Caki2 (cell line): ENCODE measurements around the gene CCL13. TPM values are rescaled to one million over a fixed set of nuclear protein-coding genes. Genes with fewer than 3 reads are reported as not detected.

Experiments
- DNase-seq: peaks from one replicate; pipeline ENCODE4 v3.0.0-alpha.2; 2015; ENCODE audit warnings: low read depth
- in situ Hi-C: cut with HindIII; loops from 2 replicates; pipeline ENCODE4 v1.10.0; 2016; ENCODE audit warnings: low sequenced_read_pairs, low pct_unique_long_range_greater_than_20kb, mixed read lengths
- total RNA-seq: library from RNA; depleted of rRNA; stranded (reverse); fragments of >200 nt; shearing (Covaris generic); gene quantifications from 2 replicates; pipeline ENCODE4 v1.2.3, GENCODE V29; 2014; ENCODE audit warnings: low replicate concordance

CCL13 gene
- total RNA-seq, 1 experiment from 2014 or later: not detected

- in situ Hi-C loops: no loop called here
- no peak for DNase-seq
Observed at GRCh38 chr17:34377078-34377823, 21.0 kb downstream of the CCL13 start.

DNA sequence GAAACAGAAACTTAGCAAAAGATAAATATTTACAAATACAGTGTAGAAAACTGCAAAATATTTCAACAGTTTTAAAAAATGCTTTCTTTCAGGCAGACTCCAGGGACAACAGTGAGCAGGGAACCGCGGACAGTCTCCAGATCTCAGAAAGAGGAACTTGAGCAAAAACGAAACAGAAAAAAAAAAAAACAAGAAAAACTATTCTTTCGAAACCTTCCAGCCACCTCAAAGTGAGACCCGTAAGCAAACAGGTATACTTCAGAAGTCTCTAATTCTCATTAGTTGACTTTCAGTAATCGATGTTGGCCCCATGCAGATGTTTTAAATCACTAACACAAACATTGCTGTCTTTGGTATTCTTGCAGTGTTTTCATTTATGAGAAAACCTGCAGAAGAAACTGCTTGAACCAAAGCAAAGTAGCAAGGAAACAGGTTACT is 22.4 kb downstream of the CCL13 start:
- in situ Hi-C loops: no loop called here
- DNase-seq: no peak

DNA sequence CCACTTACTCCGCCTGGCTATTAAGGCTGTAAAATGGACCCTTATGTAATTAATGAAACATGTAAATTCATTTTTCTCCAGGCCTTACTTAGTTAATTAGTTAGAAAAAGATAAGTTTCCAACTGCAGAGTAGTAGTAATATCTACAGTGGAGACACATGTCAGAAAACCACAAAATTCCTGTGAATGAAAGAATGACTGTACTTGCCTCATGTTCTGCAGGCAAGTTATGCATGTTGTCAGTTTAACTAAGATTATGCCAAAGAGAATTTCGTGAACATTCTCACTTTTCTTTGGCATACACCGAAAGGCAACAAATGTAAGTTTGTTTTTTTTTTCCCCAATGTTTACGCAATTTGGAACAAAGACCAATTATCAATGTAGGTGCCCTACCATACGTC is 23.6 kb downstream of the CCL13 start:
- DNase-seq: no peak
- in situ Hi-C loops: no loop called here

DNA sequence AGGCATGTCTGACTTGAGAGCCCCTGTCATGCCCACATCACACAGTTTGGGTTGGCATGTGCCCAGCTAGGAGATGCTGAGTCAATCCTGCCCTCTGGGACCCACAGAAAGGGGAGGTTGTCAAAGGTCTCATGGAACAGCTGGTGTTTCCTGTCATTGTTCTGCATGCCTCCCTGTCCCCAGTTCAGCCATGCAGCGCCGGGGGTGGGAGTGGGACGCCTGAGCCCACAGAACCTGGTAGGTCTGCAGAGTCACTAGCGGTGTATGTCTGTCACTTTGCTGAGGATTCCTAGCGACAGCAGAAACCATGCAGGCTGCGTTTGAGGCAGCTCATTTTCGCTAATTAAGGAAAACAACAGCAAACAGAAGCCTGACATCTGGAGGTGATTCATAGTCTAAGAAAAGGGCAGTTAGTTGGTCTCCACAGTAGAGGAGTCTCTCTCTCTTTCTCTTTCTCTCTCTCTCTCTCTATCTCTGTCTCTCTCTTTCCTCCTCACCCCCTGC is 26.4 kb downstream of the CCL13 start:
- in situ Hi-C loops: no loop called here
- no peak for DNase-seq

DNA sequence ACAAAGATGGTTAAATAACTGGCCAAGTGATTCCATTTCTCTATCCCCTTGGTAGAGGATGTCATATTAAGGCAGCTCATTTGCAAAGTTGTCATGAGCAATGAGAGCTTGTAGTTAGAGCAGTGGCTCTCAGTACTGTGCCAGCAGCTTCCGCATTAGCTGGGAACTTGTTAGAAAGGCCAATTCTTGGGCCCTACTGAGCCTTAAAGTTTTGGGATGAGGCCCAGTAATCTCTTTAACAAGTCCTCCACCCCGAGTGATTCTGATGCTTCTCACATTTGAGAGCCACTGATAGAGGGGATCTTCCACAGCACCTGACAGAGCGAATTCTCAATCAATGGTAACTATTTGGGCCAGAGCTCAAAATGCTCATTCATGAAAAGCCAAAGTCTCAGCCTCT is 26.9 kb downstream of the CCL13 start:
- in situ Hi-C loops: no loop called here

GRCh38 chr17:34384271-34384670 is 28.0 kb downstream of the CCL13 start:
- DNase-seq: no peak
- in situ Hi-C loops: no loop called here

More for the DNA sequence above, 26.9 kb downstream of the CCL13 start:
- DNase-seq: no peak

GRCh38 chr17:34384822-34385605 is 28.7 kb downstream of the CCL13 start:
- no peak for DNase-seq
- in situ Hi-C loops: no loop called here

DNA sequence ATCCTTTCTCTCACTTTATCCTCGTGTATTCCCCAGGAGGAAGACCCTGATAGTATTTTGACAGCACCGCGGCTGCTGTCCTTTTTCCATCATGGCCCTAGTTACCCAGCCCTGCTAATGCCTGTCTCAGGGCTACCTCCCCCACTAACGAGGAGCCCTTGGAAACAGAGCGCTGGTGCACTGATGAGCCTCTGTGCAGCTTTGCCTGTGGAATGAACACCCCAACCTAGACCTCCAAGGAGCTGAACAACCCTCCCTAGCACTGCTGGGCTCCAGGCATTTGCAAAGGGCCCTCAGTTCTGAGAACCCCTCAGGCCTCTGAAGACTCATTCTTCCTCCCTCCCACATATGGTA is 30.0 kb downstream of the CCL13 start:
- DNase-seq: no peak
- in situ Hi-C loops: no loop called here

DNA sequence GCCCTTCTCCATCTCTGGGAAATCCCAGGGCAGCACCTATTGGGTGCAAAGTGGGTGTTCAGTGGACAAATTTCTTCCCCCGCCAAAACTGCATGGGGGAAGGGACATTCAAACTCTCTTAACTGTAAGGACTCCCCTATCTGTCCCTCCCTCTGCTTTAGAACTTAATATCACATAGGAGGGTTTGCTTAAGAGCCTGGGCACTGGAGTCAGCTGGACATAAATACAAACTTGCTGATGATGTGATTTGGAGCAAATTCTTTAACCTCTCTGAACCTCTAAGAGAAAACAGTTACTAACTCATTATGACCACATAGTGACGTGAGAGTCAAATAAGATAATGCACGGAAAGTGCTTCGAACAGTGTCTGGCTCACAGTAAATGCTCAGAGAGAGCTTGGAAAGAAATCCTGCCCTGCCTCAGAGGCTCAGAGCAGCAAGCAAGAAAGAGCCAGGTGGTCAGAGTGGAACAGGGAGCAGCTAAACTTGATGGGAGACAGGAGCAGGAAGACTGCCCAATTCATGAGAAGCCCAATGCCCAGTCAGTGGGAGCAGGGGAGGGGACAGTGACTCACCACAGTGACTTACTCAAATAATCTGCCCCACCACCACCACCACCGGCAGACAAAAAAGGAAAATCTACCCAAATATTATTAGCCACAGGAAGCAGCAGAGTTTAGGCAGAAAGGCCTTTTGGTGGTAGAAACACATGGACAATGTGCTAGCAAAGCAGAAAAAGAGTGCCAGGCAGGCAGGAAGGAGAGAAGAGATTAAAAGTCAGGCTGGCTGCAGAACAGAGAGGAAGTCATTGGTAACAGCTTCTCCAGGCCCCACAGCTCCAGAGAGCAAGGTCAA is 30.6 kb downstream of the CCL13 start:
- DNase-seq: no peak
- in situ Hi-C loops: no loop called here

DNA sequence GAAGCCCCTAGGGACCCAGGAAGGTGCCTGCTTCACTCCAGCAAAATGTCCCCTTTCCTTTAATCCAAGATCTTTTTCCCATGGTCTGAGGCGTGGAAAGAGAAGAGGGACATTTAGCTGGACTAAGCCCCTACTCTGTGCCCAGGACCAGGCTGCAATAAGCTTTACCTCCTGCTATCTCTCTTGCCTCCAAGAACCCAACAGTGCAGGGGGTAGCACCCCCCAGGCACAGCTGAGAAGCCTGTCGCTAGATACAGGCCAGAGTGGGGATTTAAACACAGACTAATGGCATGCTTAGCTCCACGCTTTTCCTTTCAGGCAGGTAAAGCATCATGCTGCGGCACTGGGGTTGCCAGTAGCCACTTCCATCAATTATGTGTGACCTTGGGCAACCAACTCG is 31.3 kb downstream of the CCL13 start:
- in situ Hi-C loops: no loop called here
- DNase-seq: no peak

GRCh38 chr17:34389126-34389750 is 33.0 kb downstream of the CCL13 start:
- in situ Hi-C loops: no loop called here
- no peak for DNase-seq

- in situ Hi-C loops: no loop called here
- DNase-seq: no peak
Observed at GRCh38 chr17:34390649-34391048, 34.4 kb downstream of the CCL13 start.

- no peak for DNase-seq
- in situ Hi-C loops: no loop called here
Observed at GRCh38 chr17:34391241-34391640, 35.0 kb downstream of the CCL13 start.

DNA sequence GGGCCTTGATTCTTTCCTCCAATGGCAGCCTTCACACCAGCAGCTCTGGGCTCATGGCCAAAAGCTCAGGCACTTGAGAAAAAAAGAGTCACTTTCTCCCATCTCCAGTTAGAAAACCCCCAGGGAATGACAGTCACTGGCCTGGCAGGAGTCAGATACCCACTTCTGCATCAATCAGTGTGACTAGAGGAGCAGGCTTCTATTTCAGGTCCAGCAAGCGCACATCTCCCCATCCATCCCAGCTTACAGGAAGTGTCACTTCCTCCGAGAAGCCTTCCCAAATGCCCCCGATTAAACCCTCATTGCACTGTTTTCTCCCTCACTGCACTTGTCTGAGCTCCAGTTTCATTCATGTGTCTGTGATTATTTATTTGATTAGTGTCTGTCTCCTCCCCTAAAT is 37.1 kb downstream of the CCL13 start:
- in situ Hi-C loops: no loop called here

GRCh38 chr17:34397265-34397664 is 41.0 kb downstream of the CCL13 start:
- in situ Hi-C loops: no loop called here
- DNase-seq: no peak

More for the DNA sequence above, 37.1 kb downstream of the CCL13 start:
- no peak for DNase-seq

GRCh38 chr17:34398990-34399389 is 42.7 kb downstream of the CCL13 start:
- in situ Hi-C loops: no loop called here
- no peak for DNase-seq

GRCh38 chr17:34399725-34400124 is 43.4 kb downstream of the CCL13 start:
- in situ Hi-C loops: no loop called here
- DNase-seq: no peak

GRCh38 chr17:34400301-34400931 is 44.1 kb downstream of the CCL13 start:
- no peak for DNase-seq
- in situ Hi-C loops: no loop called here
